ENCODE measurements around the gene SPOCD1.

Gene SPOCD1

DNA sequence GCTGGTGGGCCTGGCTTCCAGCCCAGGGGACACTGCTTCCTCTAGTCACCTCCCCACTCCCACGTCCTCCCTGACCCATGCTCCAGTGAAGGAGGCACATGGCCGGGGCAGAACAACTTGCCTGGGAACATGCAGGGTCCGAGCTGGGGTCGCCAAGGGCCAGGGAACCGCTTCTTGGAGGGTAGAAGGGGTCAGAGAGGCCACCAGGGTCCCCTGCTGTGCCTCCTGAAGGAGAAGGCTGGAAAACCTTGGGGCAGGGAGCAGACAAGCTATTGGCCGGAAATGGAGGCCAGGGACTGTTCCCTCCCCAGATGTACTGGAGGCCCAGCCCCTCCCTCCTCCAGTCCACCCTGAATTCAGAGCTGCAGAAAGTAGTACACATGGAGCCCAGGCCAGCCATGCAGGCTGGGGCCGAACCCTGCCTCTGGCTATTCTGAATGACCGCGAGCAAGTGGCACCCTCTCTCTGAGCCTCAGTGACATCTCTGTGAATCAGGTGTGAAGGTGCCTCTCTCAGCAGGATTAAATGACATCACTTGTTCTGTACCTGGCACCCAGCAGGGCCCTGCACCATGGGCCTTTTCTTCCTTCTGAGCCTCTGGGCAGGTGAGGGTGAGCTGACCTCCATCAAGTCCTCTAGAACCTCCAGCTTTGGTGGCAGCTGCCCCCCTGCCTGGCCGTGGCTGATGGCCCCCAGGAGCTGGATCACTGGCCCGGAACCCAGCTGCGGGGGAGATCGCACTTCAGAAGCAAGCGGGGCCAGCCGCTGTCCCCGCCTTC lies 15.7 kb downstream of the SPOCD1 start:
- DNase-seq (ENCODE audit: low read depth in 2 of 2), result no peak

DNA sequence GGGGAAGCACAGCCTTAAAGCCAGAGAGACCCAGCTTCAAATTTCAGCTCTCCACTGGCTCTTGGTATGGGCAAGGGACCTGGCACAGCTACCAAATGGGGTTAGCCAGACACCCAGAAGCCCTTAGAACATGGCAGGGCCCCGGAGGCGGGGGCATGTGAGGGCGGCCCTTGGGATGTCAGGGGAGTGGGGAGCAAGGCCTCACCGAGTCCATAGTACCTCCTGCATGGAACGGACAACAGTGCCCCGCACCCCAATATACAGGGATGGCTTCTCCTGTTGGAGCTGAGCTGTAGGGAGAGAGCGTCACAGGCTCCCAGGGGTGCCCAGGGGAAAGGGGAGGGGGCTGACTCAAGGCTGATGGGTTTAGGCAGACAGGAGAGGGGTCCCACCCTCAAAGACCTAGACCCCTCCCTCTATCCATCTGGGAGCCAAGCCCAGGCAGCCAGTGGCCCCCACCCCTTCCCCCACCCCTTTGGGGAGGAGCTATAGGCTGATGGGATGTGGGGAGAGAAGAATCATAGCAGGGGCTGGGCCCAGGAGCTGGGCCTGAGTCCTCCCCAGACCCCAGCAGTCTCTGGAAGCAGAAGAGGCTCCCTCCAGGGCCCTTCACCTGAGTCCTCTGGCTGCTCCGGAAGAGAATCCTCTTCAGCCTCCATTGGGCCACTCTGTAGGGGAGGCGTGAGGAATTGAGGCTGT lies 16.5 kb downstream of the SPOCD1 start:
- no peak for DNase-seq (ENCODE audit: low read depth in 2 of 2)

DNA sequence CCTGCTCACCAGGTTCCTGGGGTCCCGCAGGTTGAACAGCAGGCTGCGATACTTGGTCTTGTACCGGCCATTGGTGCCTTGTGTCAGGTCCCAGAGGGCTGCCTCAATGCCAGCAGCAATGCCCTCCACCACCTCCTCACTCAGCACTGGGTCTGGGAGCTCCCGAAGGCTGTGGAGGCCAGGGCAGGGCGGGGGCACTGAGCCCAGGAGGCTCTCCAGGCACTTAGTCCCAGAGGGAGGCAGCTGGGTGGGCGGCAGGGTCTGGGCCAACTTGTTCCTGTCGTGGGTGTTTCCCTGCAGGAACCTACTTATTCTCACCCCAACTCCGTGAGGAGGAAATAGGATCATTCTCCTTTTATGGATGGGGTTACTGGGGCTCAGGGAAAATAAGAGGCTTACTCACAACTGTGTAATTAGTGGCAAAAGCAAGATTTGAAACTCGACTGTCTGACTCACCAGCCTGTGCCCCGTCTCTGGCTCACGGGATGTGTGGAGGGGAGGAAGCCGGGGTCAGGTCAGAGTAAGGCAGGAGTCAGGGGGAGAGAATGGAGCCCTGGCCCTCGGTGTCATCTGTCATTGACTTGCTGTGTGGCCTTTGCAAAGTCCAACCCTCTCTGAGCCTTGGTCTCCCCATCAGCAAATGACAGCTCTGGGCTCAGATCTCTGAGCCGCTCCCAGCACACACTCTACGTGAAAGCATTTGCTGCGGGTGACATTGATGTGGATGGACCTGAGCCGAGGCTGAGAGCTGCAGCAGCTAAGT lies 17.2 kb downstream of the SPOCD1 start:
- DNase-seq (ENCODE audit: low read depth in 2 of 2), result no peak

DNA sequence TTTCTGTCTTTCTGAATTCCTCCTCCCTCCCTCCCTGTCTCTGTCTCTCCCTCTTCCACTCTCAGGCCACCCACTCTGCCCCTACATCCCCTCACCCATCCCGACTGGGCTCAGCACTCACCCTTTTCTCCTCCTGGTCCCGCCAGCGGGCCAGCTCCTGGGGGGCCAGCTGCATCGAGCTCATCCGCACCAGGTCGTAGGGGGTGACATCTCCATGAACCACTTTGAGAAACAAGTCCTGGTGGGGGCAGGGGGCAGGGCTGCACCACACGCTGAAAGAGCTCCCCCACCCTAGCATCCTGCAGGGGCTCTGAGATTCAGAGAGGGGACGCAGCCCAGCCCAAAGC lies 17.8 kb downstream of the SPOCD1 start:
- no peak for DNase-seq (ENCODE audit: low read depth in 2 of 2)

DNA sequence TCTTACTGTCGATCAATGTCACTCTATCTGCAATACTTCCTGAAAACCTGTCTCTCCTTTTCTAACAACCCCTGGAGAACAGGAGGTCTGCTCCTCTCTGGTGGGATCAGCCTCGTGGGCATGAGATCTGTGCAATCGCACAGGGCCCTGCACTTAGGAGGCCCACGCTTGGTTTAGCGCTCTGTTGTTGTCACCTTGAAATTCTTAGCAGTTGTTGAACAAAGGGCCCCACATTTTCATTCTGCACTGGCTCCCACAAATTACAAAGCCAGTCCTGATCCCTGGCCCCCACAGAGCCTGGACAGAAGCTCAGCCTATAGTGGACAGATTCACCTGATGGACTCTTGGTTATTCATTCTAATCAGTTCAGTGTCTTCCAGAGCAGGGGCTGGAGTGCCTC lies 18.6 kb downstream of the SPOCD1 start:
- no peak for DNase-seq (ENCODE audit: low read depth in 2 of 2)

DNA sequence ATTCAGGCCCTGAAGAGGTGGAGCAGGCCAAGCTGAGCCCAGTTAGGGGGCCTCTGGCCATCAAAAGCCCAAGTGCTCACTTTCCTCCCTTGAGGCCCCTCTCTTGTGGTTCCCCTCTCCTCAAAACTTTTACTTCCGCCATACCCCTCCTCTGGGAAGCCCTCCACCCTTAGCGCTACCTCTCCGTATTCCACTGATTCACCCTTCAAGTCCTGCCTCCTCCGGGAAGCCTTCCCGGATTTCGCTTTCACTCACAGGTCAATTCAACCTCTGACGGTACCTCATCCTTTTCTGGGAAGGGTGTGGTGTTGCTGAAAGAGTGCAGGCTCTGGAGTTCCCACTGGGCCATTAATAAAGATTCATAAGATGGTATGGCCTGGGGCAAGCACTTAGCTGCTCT lies 19.1 kb downstream of the SPOCD1 start:
- DNase-seq (ENCODE audit: low read depth in 2 of 2), result no peak

DNA sequence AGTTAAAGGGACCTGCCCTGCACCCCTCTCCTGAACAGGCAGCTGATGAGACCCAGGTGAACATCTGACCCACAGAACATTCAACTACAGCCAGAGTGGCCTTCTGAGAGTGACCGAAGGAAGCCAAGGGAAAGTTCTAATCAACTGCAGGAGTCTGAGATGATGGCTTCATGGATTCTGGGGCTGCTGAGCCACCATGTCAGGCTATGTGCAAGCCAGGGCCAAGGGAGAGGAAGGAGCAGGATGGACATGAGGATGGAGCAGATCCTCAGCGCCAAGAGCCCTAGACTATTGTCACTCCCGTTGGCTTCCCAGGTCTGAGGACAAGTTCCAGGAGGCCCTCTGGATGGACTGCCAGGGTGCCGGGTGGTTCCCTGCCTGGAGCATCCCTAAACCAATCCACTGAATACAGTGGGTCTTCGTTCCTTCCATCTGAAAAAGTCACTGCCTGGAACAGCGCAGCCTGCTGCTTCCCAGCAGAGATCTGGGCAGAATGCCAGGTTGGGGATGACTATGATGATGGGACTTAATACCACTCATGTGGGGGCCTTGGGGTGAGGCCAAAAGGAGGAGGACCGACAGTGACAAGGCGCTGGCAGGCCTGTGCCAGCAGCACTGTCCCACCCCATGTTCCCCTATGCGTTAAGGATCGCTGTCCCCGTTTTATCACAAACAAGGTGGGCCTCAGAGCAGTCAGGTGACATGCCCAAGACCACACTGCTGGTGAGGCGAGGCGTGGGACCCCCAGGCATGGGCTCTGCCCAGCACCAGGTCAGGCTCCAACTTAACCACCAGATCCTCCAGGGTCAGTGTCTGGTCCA lies 19.8 kb downstream of the SPOCD1 start:
- DNase-seq (ENCODE audit: low read depth in 2 of 2), result no peak

DNA sequence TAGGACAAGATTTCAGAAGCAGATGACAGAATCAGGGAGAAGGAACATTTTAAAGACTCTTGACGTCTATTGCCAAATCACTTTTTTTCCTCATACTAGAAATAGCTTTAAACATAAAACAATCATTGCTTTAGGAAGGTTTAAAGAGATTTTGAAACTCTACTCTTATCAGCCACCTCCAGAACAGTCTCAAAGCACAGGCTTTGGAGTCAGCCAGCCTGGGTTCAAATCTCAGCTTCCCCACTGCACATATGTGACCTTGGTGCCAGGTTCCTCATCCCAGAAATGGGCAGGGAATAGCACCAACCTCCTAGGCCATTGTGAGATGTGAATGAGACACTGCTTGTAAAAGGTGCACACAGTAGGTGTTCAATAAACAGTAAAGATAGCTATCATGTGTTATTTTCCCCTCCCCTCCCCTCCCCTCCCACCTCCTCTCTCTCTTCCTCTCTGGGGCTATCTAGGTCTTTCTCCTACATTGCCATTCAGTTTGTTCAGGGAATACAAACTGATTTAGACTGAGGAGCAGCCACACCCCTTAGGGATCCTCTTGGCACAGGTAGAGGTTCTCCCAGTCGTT lies 20.6 kb downstream of the SPOCD1 start:
- DNase-seq (ENCODE audit: low read depth in 2 of 2), result no peak

DNA sequence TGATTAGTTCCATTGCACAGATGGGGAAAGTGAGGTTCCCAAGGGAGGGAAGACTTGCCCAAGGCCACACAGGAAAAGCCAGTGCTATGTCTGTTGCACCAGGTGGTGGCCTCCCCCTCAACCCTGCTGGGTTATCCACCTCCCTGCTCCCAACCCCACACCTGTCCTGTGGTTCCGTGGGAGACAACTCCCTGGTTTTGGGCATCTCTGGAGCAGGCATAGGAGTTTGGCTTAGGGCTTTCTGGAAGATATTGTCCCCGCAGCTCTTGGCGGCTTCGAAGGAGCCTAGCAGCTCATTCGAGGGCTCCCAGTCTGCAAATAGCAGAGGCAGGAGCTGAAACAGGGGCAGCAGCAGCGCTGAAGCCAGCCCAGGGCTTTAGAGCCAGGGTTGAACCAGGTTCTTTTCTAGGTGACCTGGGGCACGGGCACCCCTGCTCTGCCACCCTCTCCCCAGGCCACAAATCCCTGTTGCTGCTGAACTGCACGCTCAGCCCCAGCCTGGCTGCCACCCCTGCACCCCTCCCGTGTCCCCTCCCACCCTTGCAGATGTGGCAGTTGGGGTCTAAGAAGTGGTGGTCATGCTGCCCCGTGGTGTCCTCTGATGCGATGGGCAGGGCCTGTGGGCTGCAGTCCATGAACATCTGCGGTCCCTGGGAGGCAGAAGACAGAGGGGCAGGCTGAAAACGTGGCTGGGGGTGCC lies 22.1 kb downstream of the SPOCD1 start:
- DNase-seq (ENCODE audit: low read depth in 2 of 2), result no peak

DNA sequence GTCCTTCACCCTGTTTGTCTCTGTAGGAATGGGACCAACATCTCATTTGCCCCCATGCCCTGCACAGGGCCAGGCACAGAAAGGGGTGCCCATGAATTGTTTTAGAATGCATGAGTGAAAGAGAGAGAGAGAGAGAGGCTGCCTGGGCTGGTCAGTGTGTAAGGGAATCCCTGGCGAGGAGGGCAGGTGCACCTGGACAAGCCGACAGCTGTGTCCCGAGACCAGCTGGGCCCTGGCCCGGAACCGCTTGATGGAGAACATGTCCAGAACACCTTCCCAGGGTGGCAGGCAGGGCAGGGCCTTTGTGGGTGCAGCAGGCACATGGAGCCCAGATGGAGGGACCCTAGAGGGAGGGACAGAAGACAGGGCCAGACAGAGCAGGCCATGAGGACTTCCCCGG lies 22.7 kb downstream of the SPOCD1 start:
- DNase-seq (ENCODE audit: low read depth in 2 of 2), result no peak

DNA sequence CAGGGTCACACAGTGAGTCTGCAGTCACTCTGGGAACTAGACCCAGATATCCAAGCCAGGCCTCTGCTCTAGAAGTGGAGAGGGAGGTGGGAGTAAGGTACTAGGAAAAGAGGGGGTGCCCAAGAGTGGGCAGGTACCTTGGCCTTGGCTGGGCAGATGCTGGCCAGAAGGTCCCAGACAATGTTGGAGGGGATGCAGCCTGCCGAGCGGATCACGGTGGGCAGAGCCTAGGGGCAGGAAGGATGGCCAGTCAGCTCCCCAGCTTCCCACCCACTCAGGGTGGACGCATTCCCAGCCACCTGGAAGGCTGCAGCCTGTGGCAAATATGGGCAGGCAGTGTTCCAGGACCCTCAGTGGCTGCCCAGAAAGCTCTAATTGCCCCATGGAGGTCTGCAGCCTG lies 23.3 kb downstream of the SPOCD1 start:
- no peak for DNase-seq (ENCODE audit: low read depth in 2 of 2)

DNA sequence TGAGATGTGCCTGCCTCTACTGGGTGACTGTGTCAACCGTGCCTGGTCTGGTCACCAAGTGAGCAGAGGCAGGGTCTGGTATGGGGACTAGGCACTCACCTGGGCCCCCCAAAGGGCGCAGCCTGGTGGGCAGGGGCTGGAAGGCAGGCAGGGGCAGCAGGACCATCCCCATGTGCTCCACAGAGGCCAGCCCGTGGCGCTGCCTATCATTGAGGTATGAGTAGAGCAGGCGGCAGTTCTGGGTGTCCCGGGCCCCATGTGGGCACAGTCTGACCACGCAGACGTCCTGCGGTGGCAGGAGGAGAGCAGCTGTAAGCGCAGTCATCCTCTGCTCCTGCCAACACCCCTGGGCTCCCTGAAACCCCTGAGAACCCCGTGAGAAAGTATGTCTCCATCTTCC lies 23.7 kb downstream of the SPOCD1 start:
- DNase-seq (ENCODE audit: low read depth in 2 of 2), result no peak

DNA sequence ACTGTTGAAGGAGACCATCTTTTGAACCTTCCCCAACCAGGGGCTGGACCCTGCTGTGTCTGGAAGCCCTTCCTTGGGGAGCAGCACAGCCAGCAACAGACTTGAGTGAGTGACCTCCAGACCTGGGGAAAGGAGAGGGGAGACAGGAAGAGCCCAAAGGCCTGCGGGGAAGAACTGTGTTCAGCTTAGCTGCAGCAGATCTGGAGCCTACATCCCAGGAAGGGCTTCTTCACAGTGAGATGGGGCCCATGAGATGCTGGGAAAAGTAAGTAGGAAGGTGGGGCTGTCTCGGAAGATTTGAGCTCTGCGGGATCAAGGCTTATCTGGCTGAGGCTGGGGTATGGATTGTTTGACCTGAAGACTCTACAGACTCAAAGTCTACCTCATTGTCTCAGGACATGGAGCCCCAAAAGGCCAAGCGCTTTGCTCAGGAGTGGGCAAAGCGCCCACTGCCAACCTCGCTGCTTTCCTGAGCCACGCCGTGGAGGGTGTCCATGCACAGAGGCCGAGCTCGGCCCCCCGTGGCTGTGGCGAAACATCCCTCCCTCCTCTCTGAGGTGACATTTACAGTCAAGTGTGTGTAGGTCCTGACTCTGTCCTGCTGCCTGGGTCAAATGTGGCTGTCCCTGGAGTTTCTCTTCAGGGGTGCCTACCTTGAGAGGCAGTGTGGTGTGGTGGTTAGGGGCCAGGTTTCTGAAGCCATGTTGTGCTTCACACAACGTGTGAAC lies 24.5 kb downstream of the SPOCD1 start:
- no peak for DNase-seq (ENCODE audit: low read depth in 2 of 2)

DNA sequence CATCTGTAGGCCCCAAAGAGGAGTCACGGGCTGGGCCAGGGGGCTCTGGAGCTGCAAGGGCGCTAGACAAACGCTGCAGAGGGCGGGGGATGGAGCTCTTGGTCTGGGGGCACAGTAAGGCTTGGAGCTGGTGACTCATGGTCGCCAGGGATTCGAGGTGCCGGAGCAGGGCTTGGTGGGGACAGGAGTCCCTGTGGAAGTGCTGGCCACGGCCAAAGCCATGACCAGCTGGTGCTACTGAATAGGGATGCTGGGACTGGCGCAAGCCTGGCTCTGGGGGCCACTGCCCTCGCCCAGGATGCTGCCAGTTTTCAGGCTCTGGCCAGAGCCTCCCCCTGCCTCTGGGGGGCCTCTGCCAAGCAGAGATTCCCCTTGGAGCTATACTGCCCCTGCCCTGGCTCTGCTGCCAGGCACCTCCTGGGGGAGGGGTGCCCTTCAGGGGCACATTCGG lies 25.2 kb downstream of the SPOCD1 start:
- DNase-seq (ENCODE audit: low read depth in 2 of 2), result no peak

DNA sequence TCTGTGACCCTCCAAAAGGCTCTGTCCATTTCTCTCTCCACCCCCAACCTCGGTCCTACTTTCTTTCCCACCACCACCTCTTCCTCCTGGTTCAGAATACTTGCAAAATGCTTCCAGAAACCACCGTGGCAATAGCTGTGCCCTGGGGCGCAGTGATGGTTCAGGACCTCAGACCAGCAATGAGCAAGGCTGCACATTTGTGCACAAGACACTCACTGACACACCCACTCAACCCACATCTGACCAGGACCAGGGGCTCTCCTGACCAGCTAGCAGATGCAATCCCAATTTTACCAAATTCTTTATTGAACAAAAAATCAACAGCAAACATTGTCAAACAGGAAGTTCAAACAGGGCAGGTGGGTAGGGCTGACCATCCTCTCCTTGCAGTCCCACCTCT lies 25.7 kb downstream of the SPOCD1 start:
- no peak for DNase-seq (ENCODE audit: low read depth in 2 of 2)

DNA sequence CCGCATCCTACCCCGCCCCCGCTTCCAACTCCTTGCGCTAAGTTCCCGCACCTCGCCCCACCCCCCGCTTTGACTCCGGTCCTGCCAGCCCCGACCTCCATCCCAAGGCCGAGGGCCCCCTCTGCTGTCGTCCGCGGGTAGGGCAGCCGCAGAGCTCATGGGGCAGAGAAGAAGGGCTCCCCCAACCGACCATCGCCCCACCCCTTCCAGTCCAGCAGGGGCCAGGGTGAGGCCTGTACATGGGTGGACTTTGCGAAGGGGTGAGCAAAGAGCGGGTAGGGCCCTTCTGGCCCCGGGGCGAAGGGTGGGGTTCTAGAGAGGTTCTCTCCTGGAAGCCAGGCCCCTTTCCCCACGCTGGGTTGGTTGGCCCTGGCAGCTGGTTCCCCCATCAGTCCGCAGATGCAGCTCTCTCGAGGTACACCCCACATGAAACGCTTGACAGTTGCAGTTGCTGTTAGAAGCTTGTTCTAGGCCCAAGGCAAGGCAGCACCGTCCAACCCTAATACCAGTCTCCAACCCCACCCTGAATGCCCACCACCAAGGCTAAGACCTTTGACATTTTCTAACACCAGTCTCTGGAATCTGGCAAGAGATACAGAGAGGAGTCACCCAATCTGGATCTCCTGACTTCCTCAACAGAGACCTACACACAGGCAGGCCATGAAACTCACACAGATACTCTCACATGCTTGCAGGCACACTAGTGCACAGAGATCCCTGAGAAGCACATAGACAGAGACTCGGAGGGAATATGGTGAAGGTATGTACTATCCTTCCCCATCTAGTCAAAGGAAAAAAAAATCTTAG lies 26.4 kb downstream of the SPOCD1 start:
- peak; percentile 85 to 90 for DNase-seq (ENCODE audit: low read depth in 2 of 2)

DNA sequence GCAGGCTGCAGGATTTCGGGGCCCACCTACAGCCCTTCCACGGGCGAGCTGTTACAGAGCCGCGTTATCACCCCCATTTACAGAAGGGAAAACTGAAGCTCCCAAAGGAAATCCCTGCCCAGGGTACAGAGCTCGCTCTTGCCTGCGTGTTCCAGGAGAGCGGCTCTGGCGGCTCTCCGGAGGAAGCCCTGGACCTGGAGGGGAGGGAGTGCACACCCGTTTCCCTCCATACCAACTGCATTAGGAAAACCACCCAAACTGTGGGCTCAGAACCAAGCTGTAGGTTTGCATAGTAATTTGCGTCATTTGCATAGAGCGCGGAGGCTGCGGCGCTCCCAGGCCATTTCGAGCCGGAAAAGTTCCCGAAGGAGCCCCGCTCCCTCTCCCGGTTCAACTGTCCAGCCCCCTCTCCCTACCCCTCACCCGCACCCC lies 27.0 kb downstream of the SPOCD1 start:
- peak in 1 of 2 donors; percentile 13 for DNase-seq (ENCODE audit: low read depth in 2 of 2)

DNA sequence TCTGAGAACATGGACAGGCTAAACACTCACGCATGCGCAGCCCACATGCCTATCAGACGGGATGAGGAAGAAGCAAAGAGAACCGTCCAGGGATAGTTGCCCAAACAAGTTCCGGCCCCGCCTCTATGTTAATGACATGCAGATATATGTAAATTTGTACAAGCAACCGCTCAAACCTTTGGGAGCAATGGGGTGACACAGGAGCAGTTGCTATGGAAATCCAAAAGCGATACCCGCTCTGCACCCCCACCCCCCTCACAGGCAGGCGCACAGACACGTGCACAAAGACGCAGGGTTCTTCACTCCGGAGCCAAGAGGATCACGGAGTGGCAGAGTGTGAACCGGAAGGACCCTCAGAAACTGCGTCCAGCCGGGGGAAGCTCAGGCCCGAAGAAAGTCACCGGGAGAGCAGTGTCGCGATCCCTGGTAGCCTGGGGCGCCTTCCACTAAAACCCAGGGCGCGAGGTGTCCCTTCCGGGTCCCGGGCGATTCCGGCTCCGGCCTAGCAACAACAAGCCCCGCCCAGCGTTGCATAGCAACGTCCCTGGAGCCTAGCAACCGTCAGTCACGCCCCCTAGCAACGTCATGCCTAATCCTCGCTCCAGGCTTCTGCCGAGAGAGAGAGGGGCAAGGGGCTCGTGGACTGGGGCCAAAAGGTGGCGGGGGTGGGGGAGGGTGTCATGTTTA lies 27.5 kb downstream of the SPOCD1 start:
- DNase-seq (ENCODE audit: low read depth in 2 of 2), result peak; percentile 70 to 75

DNA sequence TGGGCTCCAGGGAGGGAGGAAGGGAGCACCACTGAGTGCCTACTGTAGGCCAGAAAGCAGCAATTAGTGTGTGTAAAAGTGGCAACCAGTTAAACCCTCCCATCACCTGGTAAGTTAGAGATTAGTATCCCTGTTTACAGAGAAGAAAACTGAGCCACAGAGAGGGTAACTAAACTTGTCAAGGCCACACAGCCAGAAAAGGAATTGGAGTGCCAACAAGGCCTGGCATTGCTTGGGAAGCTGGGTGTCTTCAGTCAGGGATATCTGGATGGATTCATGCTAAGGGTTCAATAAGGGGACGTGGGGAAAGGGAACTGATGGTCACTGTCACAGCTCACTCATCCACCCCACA lies 28.1 kb downstream of the SPOCD1 start:
- no peak for DNase-seq (ENCODE audit: low read depth in 2 of 2)

Measured in stimulated activated CD8-positive, alpha-beta memory T cell treated with anti-CD3 and anti-CD28 coated beads, Interleukin-15, amount 100 ng/mL, for 4 hours (primary cell).